Stimulated activated CD4-positive, alpha-beta T cell treated with anti-CD3 and anti-CD28 coated beads, Interleukin-2, amount 100 ng/mL, for 48 hours (primary cell): Measurements from ENCODE around the gene CNDP1.
"Not testable (repeated sequence)": the region's sequence is repeated elsewhere in the genome, so short reads cannot be mapped to it uniquely, and the experiment has no call there.

Experiments
- DNase-seq, 2 donors: peaks; one replicate each; pipeline ENCODE4 v3.0.0-alpha.2; 2020

CNDP1 gene

GRCh38 chr18:74534150-74534969 lies at the start of gene CNDP1:
CNDP1 (plus strand) TSS chr18:74534500; CDS start chr18:74534668, 168 bp downstream.
- DNase-seq, result no peak

- no peak for DNase-seq
Measured at GRCh38 chr18:74486119-74486849, 48.0 kb upstream of the CNDP1 start.

- no peak for DNase-seq
Measured at GRCh38 chr18:74488354-74488753, 45.9 kb upstream of the CNDP1 start.

GRCh38 chr18:74488864-74489263 lies 45.4 kb upstream of the CNDP1 start:
- no peak for DNase-seq

GRCh38 chr18:74489676-74490075 lies 44.6 kb upstream of the CNDP1 start:
- DNase-seq, result no peak

- no peak for DNase-seq
Measured at GRCh38 chr18:74492259-74492658, 42.0 kb upstream of the CNDP1 start.

- DNase-seq, result peak in 1 of 2 donors; percentile 29
Measured at GRCh38 chr18:74493689-74494088, 40.6 kb upstream of the CNDP1 start.

GRCh38 chr18:74494514-74494913 lies 39.8 kb upstream of the CNDP1 start:
- DNase-seq, result no peak

GRCh38 chr18:74495581-74496507 lies 38.5 kb upstream of the CNDP1 start, which contains the start of gene CNDP2:
CNDP2 (plus strand) TSS chr18:74496363; CDS start chr18:74499974, 3,611 bp downstream.
- peak; percentile 99 for DNase-seq

GRCh38 chr18:74496508-74497323 lies 37.6 kb upstream of the CNDP1 start:
- DNase-seq, result peak; percentile 21 to 30

GRCh38 chr18:74497324-74497676 lies 37.0 kb upstream of the CNDP1 start:
- DNase-seq, result no peak

- no peak for DNase-seq
Measured at GRCh38 chr18:74497778-74498177, 36.5 kb upstream of the CNDP1 start.

- peak; percentile 69 to 70 for DNase-seq
Measured at GRCh38 chr18:74498712-74499627, 35.3 kb upstream of the CNDP1 start.

GRCh38 chr18:74499633-74500032 lies 34.7 kb upstream of the CNDP1 start:
- DNase-seq, result peak in 1 of 2 donors; percentile 23

GRCh38 chr18:74500372-74500771 lies 33.9 kb upstream of the CNDP1 start:
- no peak for DNase-seq

- not testable (repeated sequence) for DNase-seq
Measured at GRCh38 chr18:74500774-74501173, 33.5 kb upstream of the CNDP1 start.

GRCh38 chr18:74501386-74501785 lies 32.9 kb upstream of the CNDP1 start:
- DNase-seq, result no peak

- DNase-seq, result no peak
Measured at GRCh38 chr18:74503137-74503536, 31.2 kb upstream of the CNDP1 start.

GRCh38 chr18:74505776-74506175 lies 28.5 kb upstream of the CNDP1 start:
- no peak for DNase-seq

- no peak for DNase-seq
Measured at GRCh38 chr18:74506448-74507084, 27.7 kb upstream of the CNDP1 start.
